Measurements from ENCODE around the gene FFAR3.

FFAR3 gene, protein sequence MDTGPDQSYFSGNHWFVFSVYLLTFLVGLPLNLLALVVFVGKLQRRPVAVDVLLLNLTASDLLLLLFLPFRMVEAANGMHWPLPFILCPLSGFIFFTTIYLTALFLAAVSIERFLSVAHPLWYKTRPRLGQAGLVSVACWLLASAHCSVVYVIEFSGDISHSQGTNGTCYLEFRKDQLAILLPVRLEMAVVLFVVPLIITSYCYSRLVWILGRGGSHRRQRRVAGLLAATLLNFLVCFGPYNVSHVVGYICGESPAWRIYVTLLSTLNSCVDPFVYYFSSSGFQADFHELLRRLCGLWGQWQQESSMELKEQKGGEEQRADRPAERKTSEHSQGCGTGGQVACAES

DNA sequence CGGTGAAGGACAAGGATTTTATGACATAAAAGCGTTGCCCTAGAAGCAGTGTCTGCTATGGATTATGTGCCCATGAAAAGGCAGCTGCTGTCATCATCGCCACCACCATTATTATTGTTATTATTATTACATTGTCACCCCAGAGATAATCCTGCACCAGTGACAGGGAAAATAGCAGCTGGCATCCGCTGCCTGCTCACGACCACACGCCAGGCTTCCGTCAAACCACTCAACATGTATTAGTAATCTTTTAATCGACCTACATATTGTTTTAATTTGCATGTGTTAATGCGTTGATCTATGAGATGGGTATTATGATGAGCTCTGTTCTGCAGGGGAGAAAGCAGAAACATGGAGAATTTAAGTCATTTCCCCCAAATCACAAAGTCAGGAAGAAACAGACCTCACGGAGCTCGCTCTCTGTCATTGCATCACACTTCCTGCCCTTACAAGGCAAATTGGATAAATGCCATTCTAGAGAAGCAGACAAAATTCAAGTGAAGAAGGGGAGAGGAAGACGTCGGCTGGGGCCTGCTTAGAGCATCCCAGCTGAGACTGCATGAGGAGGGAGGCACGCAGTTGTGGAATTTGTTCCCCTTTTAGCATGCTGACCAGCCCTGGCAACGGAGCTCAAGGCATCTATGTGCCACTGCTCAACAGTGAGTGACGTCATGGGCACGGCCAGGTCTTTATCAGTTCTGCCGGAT, at the start of gene FFAR3:
Gene FFAR3, plus strand, starts transcription at position 594 of the 707 bp plus-strand sequence. CDS start 431 bp downstream, outside the sequence.
- H3K9me3 Mint-ChIP-seq: no peaks in the 10 kb centered on the region
- no peak within 1 kb of the TSS for H3K4me3 Mint-ChIP-seq
- H3K27ac Mint-ChIP-seq: no peak within 1 kb of the TSS
- H3K4me1 Mint-ChIP-seq: peaks cover 8% of the 10 kb centered on the region
- H3K27me3 Mint-ChIP-seq: peaks cover 48% of the 10 kb centered on the region
- no peak for ATAC-seq
- no peaks in the 10 kb centered on the region for H3K36me3 Mint-ChIP-seq

DNA sequence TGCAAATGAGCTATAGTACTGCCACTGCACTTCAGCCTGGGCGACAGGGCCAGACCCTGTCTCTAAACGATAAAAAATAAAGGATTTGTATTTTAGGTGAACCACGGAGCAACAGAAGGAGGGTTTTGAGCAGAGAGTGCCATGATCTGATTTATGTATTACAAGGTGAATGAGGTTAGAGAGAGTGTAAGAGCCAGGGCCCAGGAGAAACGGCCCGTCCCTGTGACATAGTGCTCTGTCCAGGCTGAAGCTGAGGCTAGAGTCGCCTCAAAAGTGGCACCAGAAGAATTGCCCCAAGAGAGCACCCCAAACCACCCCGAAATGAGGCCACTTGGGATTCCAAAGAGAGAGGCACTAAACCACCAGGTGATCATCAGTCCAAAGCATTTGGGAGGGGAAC, 49.4 kb upstream of the FFAR3 start:
- no peaks in the 10 kb centered on the region for H3K9me3 Mint-ChIP-seq
- no peaks in the 10 kb centered on the region for H3K27me3 Mint-ChIP-seq
- no peaks in the 10 kb centered on the region for H3K36me3 Mint-ChIP-seq
- no peak overlapping the region for H3K4me3 Mint-ChIP-seq
- H3K4me1 Mint-ChIP-seq: peaks cover 53% of the 10 kb centered on the region
- ATAC-seq: no peak
- H3K27ac Mint-ChIP-seq: peak overlapping the region; percentile 14

DNA sequence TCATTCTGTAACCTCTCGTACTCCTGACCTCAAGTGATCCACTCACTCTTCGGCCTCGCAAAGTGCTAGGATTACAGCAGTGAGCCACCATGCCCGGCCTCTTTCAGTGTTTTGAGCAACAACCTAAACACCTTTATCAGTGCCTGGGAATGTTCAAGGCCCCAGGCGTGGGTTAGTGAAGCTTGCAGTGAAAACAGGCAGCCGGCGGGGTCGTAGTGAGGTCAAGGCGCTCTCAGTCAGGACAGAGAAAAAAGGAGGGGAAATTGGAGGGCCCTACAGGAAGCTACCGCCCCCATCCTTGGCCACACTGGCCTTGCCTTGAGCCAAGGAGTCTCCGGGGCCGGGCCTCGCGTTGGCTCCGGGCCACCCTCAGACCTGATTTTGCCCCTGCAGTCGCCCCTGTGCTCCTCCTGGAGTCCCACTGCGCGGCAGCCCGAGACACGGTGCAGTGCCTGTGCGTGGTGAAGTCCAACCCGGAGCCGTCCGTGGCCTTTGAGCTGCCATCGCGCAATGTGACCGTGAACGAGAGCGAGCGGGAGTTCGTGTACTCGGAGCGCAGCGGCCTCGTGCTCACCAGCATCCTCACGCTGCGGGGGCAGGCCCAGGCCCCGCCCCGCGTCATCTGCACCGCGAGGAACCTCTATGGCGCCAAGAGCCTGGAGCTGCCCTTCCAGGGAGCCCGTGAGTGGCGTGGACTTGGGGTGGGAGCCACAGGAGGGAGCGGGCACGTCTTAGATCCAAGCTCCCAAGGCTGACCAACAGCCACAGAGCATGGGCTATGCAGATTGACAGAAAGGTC, 48.6 kb upstream of the FFAR3 start:
- Mint-ChIP-seq H3K36me3 (no peaks in the 10 kb centered on the region), H3K4me1 (peaks cover 57% of the 10 kb centered on the region), H3K4me3 (no peak overlapping the region), H3K27ac (peak overlapping the region; percentile 14), H3K9me3 (no peaks in the 10 kb centered on the region), H3K27me3 (no peaks in the 10 kb centered on the region)
- no peak for ATAC-seq

DNA sequence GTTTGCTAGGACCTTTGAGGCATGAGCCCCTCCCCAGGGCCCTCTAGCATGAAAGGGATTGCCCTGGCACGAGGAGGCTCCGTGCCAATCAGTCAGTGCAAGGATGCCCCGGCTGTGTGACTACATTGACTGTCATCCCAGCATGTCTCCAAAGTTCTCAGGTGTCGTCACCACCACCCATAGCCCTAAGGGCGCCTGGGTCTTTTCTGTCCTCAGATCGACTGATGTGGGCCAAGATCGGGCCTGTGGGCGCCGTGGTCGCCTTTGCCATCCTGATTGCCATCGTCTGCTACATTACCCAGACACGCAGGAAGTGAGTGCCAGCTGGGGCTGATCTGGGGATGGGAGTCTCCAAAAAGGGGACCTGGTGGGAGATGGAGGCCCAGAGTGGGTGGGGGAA, 47.9 kb upstream of the FFAR3 start:
- peak overlapping the region; percentile 53 for H3K27ac Mint-ChIP-seq
- no peaks in the 10 kb centered on the region for H3K27me3 Mint-ChIP-seq
- H3K9me3 Mint-ChIP-seq: no peaks in the 10 kb centered on the region
- H3K4me1 Mint-ChIP-seq: peaks cover 59% of the 10 kb centered on the region
- no peaks in the 10 kb centered on the region for H3K36me3 Mint-ChIP-seq
- H3K4me3 Mint-ChIP-seq: no peak overlapping the region
- no peak for ATAC-seq

DNA sequence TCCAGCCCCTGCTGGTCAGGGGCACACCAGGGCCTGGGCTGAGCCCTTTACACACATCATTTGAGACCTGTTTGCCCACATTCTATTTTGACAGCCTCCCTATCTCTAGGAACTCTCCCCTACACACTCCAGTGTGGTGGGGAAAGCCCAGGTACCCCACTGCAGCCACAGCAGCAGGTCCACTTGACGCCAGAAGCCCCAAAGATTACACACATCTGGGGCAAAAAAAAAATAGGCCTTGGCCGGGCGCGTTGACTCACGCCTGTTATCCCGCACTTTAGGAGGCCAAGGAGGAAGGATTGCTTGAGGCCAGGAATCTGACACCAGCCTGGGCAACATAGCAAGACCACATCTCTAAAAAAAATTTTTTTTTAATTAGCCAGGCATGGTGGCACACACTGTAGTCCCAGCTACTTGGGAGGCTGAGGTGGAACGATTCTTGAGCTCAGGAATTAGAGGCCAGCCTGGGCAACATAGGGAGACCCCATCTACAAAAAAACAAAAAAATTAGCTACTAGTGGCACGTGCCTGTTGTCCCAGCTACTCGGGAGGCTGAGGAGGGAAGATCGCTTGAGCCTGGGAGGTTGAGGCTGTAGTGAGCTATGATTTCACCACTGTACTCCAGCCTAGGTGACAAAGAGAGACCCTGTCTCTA, 47.3 kb upstream of the FFAR3 start:
- H3K36me3 Mint-ChIP-seq: no peaks in the 10 kb centered on the region
- H3K4me3 Mint-ChIP-seq: no peak overlapping the region
- peak overlapping the region; percentile 53 for H3K27ac Mint-ChIP-seq
- H3K9me3 Mint-ChIP-seq: no peaks in the 10 kb centered on the region
- ATAC-seq: no peak
- H3K4me1 Mint-ChIP-seq: peaks cover 64% of the 10 kb centered on the region
- H3K27me3 Mint-ChIP-seq: no peaks in the 10 kb centered on the region

DNA sequence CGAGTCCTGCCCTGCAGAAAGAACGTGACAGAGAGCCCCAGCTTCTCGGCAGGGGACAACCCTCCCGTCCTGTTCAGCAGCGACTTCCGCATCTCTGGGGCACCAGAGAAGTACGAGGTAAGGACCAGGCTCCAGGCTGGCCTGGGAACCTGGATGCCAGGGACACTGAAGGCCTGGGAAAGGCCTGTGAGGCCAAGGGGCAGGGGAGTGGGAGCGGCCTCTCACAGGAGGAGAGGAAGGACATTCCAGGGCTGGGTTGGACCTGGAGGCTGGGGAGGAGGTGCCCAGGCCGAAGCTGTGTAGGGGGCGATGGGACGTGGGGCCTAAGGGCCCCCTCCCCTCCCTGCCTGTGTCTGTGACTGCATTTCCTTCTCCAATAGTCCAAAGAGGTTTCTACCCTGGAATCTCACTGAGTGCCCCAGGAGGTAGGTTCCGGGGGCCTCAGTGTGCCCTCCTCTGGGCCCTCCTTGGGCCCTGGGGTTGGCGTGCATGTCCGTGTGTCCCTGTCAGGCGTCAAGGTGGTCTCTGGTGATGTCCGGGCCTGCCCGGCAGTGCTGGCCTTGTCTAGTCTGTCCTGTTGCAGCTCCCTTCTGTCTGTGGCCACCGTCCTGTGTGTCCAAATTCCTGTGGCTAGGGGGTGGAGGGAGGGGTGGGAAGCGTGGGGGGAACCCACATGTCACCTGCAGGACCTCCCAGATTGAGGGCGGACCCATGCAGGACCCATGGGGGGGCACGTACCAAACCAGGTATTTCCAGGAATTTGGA, 46.2 kb upstream of the FFAR3 start:
- ATAC-seq: no peak
- H3K4me3 Mint-ChIP-seq: no peak overlapping the region
- H3K27ac Mint-ChIP-seq: peak overlapping the region; percentile 65

DNA sequence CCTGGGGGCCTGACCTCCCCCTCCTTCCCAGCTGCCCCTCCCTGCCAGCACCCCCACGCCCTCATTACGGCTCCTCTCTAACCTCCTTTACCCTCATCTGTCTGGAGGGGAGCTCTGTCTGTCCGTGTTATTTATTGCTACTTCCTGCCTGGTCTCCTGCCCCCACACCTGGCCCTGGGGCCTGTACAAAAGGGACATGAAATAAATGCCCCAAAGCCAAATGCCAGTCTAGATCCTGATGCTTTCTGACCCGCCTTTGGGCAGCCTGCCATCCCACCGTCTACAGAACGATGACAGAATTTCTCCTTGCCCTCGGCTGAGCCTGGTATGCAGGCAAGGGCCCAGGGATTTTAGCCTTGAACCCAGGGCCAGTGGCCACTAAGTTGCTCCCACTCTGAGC, 44.7 kb upstream of the FFAR3 start:
- no peaks in the 10 kb centered on the region for H3K9me3 Mint-ChIP-seq
- H3K27me3 Mint-ChIP-seq: no peaks in the 10 kb centered on the region
- ATAC-seq: no peak
- peaks cover 69% of the 10 kb centered on the region for H3K4me1 Mint-ChIP-seq
- H3K27ac Mint-ChIP-seq: peak overlapping the region; percentile 65
- no peak overlapping the region for H3K4me3 Mint-ChIP-seq
- no peaks in the 10 kb centered on the region for H3K36me3 Mint-ChIP-seq

More for the DNA sequence above, 46.2 kb upstream of the FFAR3 start:
- Mint-ChIP-seq H3K27me3 (no peaks in the 10 kb centered on the region), H3K36me3 (no peaks in the 10 kb centered on the region), H3K9me3 (no peaks in the 10 kb centered on the region), H3K4me1 (peaks cover 67% of the 10 kb centered on the region)

DNA sequence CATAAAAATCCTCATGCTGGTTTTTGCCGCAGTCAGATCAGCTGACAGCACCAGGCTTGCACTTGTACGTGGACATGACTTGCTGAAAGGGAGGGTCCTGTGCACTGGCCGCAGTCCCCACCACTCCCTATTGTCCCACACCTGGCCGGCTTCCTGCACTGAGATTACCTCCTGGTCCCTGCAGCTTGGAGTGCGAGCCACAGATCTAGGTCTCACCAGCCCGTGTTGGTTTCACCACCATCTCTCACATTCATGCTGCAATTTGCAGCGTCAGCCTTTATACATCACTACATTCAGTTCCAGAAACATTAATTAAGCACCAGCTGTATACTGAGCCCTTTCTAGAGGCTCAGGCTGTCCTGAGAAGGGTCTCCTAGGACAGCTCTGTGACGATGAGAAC, 44.2 kb upstream of the FFAR3 start:
- H3K4me1 Mint-ChIP-seq: peaks cover 69% of the 10 kb centered on the region
- no peaks in the 10 kb centered on the region for H3K27me3 Mint-ChIP-seq
- H3K27ac Mint-ChIP-seq: peak overlapping the region; percentile 65
- no peaks in the 10 kb centered on the region for H3K9me3 Mint-ChIP-seq
- no peaks in the 10 kb centered on the region for H3K36me3 Mint-ChIP-seq
- ATAC-seq: no peak
- H3K4me3 Mint-ChIP-seq: no peak overlapping the region

DNA sequence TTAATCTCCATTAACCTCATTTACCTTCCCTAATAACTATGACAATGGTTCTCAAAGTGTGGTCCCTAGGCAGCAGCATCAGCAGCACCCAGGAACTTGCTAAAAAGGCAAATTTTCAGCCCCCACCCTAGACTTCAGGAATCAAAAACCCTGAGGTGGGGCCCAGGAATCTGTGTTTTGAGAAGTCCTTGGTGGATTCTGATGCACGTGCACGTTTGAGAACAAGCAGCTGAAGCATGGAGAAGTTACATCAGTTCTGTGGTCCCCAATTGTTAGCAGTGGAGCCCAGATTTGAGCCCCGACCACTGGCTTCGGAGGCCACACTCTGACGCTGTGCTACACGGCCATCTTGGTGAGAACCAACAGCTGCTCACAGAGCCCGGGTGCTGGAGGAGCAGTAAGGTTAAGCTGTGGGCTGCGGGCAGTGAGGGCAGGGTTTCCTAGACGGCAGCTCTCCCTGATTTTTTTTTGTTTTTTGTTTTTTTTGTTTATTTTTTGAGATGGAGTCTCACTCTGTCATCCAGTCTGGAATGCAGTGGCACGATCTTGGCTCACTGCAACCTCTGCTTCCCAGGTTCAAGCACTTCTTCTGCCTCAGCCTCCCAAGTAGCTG, 43.3 kb upstream of the FFAR3 start:
- no peaks in the 10 kb centered on the region for H3K27me3 Mint-ChIP-seq
- no peak overlapping the region for H3K27ac Mint-ChIP-seq
- H3K4me1 Mint-ChIP-seq: peaks cover 70% of the 10 kb centered on the region

DNA sequence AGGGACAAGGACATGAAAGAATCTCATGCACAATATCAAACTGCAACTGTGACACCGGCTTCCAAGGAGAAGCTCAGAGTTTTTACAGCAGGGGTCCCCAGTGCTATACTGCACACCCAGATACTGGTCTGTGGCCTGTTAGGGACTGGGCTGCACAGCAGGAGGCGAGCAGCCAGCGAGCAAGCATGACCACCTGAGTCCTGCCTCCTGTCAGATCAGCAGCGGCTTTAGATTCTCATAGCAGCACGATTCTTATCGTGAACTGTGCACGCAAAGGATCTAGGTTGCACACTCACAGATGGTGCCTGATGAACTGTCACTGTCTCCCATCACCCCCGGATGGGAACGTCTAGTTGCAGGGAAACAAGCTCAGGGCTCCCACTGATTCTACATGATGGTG, 42.4 kb upstream of the FFAR3 start:
- H3K4me3 Mint-ChIP-seq: no peak overlapping the region
- H3K36me3 Mint-ChIP-seq: no peaks in the 10 kb centered on the region
- peaks cover 74% of the 10 kb centered on the region for H3K4me1 Mint-ChIP-seq
- H3K27me3 Mint-ChIP-seq: no peaks in the 10 kb centered on the region
- ATAC-seq: no peak
- H3K9me3 Mint-ChIP-seq: no peaks in the 10 kb centered on the region
- H3K27ac Mint-ChIP-seq: peak overlapping the region; percentile 78

More for the DNA sequence above, 43.3 kb upstream of the FFAR3 start:
- no peaks in the 10 kb centered on the region for H3K36me3 Mint-ChIP-seq
- no peak overlapping the region for H3K4me3 Mint-ChIP-seq
- H3K9me3 Mint-ChIP-seq: no peaks in the 10 kb centered on the region
- no peak for ATAC-seq

DNA sequence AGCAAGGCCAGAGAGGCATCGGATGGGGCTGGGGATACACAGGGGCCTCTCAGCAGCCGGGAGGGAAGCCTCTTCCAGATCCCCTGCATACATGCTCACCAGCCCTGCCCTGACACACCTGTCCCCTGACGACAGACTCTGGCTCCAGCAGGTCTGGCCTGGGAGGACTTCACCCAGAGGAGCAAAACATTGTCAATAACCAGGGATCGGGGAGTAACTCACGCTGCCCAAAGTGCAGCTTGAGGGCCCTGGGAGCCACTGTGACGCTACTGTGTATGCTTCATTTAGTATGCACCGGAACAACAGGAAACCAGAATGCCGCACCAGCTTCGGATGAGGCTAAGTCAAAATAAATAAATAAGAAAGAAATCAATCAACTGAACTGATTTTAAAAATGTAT, 41.7 kb upstream of the FFAR3 start:
- H3K36me3 Mint-ChIP-seq: no peaks in the 10 kb centered on the region
- peak overlapping the region; percentile 78 for H3K27ac Mint-ChIP-seq
- no peaks in the 10 kb centered on the region for H3K27me3 Mint-ChIP-seq
- peaks cover 81% of the 10 kb centered on the region for H3K4me1 Mint-ChIP-seq
- no peak for ATAC-seq
- no peaks in the 10 kb centered on the region for H3K9me3 Mint-ChIP-seq
- H3K4me3 Mint-ChIP-seq: peak overlapping the region; percentile 26

DNA sequence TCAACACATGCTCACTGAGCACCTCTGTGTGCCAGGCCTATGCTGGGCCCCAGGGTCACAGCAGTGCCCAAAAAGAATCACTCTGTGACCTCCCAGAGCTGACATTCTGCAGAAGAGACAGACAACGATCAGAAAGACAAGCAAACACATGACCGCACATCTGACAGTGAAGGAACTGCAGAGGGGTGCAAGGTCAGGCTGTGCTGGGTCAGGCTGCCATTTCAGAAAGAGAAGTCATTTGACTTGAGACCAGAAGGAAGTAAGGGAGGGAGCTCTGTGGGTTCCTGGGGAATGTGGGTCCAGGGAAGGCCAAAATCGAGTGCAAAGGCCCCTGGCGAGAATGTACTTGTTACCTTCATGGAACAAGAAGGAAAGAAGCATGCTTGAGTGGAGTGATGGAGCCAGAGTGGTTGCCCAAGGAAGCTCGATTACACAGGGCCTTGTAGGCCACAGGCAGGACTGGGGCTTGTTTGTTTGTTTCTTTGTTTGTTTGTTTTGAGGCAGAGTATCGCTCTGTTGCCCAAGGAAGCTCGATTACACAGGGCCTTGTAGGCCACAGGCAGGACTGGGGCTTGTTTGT, 40.7 kb upstream of the FFAR3 start:
- Mint-ChIP-seq H3K36me3 (no peaks in the 10 kb centered on the region), H3K4me3 (peak overlapping the region; percentile 6), H3K4me1 (peaks cover 91% of the 10 kb centered on the region), H3K27ac (peak overlapping the region; percentile 78), H3K27me3 (no peaks in the 10 kb centered on the region), H3K9me3 (peaks cover 2% of the 10 kb centered on the region)
- no peak for ATAC-seq

DNA sequence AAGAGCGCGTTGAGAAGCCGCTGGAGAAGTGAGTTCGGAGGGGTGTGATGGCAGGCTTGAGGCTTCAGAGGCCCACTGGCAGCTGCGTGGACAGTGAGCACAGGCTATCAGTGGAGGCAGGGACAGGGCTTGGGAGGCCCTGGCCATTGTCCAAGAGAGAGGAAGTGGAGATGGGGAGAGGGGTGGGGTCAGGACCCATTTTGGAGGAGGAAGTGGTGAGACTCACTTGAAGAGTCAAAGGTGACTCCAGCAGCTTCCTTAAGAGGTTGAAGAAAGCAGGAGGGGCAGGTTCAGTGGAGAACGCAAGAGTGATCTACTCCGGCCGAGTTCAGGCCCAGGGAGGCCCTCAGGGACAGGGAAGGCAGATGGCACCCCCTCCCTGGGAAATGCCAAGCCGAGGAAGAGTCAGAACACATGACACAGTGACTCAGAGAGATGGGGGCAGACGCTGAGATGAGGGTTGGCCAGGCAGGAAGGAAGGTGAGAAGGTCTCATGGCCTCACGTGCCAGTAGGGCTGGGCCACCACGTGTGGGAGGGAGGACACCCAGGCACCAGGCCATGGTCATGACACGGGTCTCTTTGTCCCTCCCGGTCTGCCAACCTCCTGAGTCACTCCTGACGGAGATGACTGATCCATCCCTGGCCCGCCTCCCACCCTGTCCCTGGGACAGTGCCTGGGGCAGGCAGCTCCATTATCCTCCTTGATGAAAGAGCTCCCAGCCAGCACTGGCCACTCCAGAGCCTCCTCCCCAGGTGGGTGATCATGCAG, 39.4 kb upstream of the FFAR3 start:
- Mint-ChIP-seq H3K27ac (peak overlapping the region; percentile 78), H3K9me3 (peaks cover 2% of the 10 kb centered on the region), H3K4me3 (peak overlapping the region; percentile 38), H3K36me3 (no peaks in the 10 kb centered on the region), H3K4me1 (peaks cover 90% of the 10 kb centered on the region), H3K27me3 (no peaks in the 10 kb centered on the region)
- peak; percentile 63 for ATAC-seq

Measured in stimulated activated memory B cell treated with anti-CD40 and anti-IgM and Interleukin-4, amounts not matched to agents 10 μg/mL and 1 μg/mL and 100 μg/mL, for 72 hours (primary cell).